ENCODE measurements around the gene NMNAT3.

NMNAT3 gene

GRCh38 chr3:139560411-139560810, 117.4 kb downstream of the NMNAT3 start:
- no peak overlapping the region for H3K27ac ChIP-seq
- H3K4me3 ChIP-seq (ENCODE audit: low read depth in 1 of 2, low read length in 1 of 2) = no peak overlapping the region
- no peak for TF ChIP-seq CTCF (IDR thresholded peaks at IDR 0.05)
- no peaks in the 10 kb centered on the region for H3K36me3 ChIP-seq
- H3K9me3 ChIP-seq = no peaks in the 10 kb centered on the region
- H3K27me3 ChIP-seq = no peaks in the 10 kb centered on the region
- no peaks in the 10 kb centered on the region for H3K4me1 ChIP-seq (ENCODE audit: control insufficient read depth in 1 of 2, insufficient read depth in 1 of 2, low read depth in 1 of 2, low read length in 1 of 2)

GRCh38 chr3:139559541-139559940, 118.2 kb downstream of the NMNAT3 start:
- H3K9me3 ChIP-seq = no peaks in the 10 kb centered on the region
- H3K4me1 ChIP-seq (ENCODE audit: control insufficient read depth in 1 of 2, insufficient read depth in 1 of 2, low read depth in 1 of 2, low read length in 1 of 2) = no peaks in the 10 kb centered on the region
- TF ChIP-seq CTCF (IDR thresholded peaks at IDR 0.05) = no peak
- H3K27me3 ChIP-seq = no peaks in the 10 kb centered on the region
- no peaks in the 10 kb centered on the region for H3K36me3 ChIP-seq
- H3K4me3 ChIP-seq (ENCODE audit: low read depth in 1 of 2, low read length in 1 of 2) = no peak overlapping the region
- no peak overlapping the region for H3K27ac ChIP-seq

- no peak for TF ChIP-seq CTCF (IDR thresholded peaks at IDR 0.05)
These were observed 119.2 kb downstream of the NMNAT3 start for GRCh38 chr3:139558351-139559266.

GRCh38 chr3:139557041-139557440, 120.7 kb downstream of the NMNAT3 start:
- H3K4me3 ChIP-seq (ENCODE audit: low read depth in 1 of 2, low read length in 1 of 2) = no peak overlapping the region
- no peaks in the 10 kb centered on the region for H3K4me1 ChIP-seq (ENCODE audit: control insufficient read depth in 1 of 2, insufficient read depth in 1 of 2, low read depth in 1 of 2, low read length in 1 of 2)
- TF ChIP-seq CTCF (IDR thresholded peaks at IDR 0.05) = no peak
- no peak overlapping the region for H3K27ac ChIP-seq
- no peaks in the 10 kb centered on the region for H3K9me3 ChIP-seq
- no peaks in the 10 kb centered on the region for H3K27me3 ChIP-seq
- no peaks in the 10 kb centered on the region for H3K36me3 ChIP-seq

More at GRCh38 chr3:139558351-139559266, 119.2 kb downstream of the NMNAT3 start:
- no peaks in the 10 kb centered on the region for H3K4me1 ChIP-seq (ENCODE audit: control insufficient read depth in 1 of 2, insufficient read depth in 1 of 2, low read depth in 1 of 2, low read length in 1 of 2)
- no peaks in the 10 kb centered on the region for H3K9me3 ChIP-seq
- H3K4me3 ChIP-seq (ENCODE audit: low read depth in 1 of 2, low read length in 1 of 2) = no peak overlapping the region
- H3K27me3 ChIP-seq = no peaks in the 10 kb centered on the region
- H3K36me3 ChIP-seq = no peaks in the 10 kb centered on the region
- no peak overlapping the region for H3K27ac ChIP-seq

GRCh38 chr3:139555249-139555648, 122.5 kb downstream of the NMNAT3 start:
- Histone ChIP-seq H3K4me1 (ENCODE audit: control insufficient read depth in 1 of 2, insufficient read depth in 1 of 2, low read depth in 1 of 2, low read length in 1 of 2) (no peaks in the 10 kb centered on the region), H3K36me3 (no peaks in the 10 kb centered on the region), H3K27ac (no peak overlapping the region), H3K9me3 (no peaks in the 10 kb centered on the region), H3K27me3 (no peaks in the 10 kb centered on the region), H3K4me3 (ENCODE audit: low read depth in 1 of 2, low read length in 1 of 2) (no peak overlapping the region)
- no peak for TF ChIP-seq CTCF (IDR thresholded peaks at IDR 0.05)
